Mesendoderm (in vitro differentiated cells): Measurements from ENCODE around the gene SPTLC3.

ENCODE experiments used
- DNase-seq: peaks from one replicate; pipeline ENCODE4 v3.0.0; 2013
- H2AK5ac ChIP-seq: 2 replicates; pipeline ENCODE4 v1.6.1; 2013; ENCODE audit warnings: low read length, inconsistent platforms
- H2BK120ac ChIP-seq: 2 replicates; pipeline ENCODE4 v1.6.1; 2013; ENCODE audit warnings: low read depth, mild to moderate bottlenecking, low read length, moderate library complexity, mixed read lengths
- H2BK15ac ChIP-seq: replicated peaks from 2 replicates; pipeline ENCODE4 v1.6.1; 2013; ENCODE audit warnings: low read depth, mild to moderate bottlenecking, moderate library complexity
- H2BK5ac ChIP-seq: 2 replicates; pipeline ENCODE4 v1.6.1; 2013; ENCODE audit warnings: low read length, inconsistent platforms
- H3K18ac ChIP-seq: 2 replicates; pipeline ENCODE4 v1.6.1; 2013; ENCODE audit warnings: mild to moderate bottlenecking, low read length, mixed read lengths
- H3K23ac ChIP-seq: one replicate; pipeline ENCODE4 v1.6.1; 2013; ENCODE audit warnings: low read length
- H3K27ac ChIP-seq: 2 replicates; pipeline ENCODE4 v1.5.1; 2013; ENCODE audit warnings: low read depth, mild to moderate bottlenecking, inconsistent platforms, low read length, moderate library complexity
- H3K27me3 ChIP-seq: 2 replicates; pipeline ENCODE4 v1.6.1; 2013; ENCODE audit warnings: low read length, control low read depth, mild to moderate bottlenecking, inconsistent platforms; ENCODE audit not compliant: insufficient read depth, poor library complexity
- H3K36me3 ChIP-seq: 2 replicates; pipeline ENCODE4 v1.6.1; 2013; ENCODE audit warnings: low read length, inconsistent platforms; ENCODE audit not compliant: control insufficient read depth, insufficient read depth
- H3K4ac ChIP-seq: one replicate; pipeline ENCODE4 v1.6.1; 2013; ENCODE audit warnings: low read depth, mild to moderate bottlenecking, low read length, moderate library complexity
- H3K4me1 ChIP-seq: 2 replicates; pipeline ENCODE4 v1.6.1; 2013; ENCODE audit warnings: low read depth, low read length, inconsistent platforms; ENCODE audit not compliant: control insufficient read depth
- H3K4me2 ChIP-seq: 2 replicates; pipeline ENCODE4 v1.6.1; 2013; ENCODE audit warnings: low read length
- H3K4me3 ChIP-seq: 2 replicates; pipeline ENCODE4 v1.5.1; 2013; ENCODE audit warnings: mild to moderate bottlenecking, low read length
- H3K56ac ChIP-seq: one replicate; pipeline ENCODE4 v1.6.1; 2013; ENCODE audit warnings: low read length
- H3K79me1 ChIP-seq: 2 replicates; pipeline ENCODE4 v1.6.1; 2013; ENCODE audit warnings: low read length, inconsistent platforms
- H3K79me2 ChIP-seq: 2 replicates; pipeline ENCODE4 v1.6.1; 2013; ENCODE audit warnings: mild to moderate bottlenecking, low read length; ENCODE audit not compliant: control insufficient read depth, insufficient read depth
- H3K9ac ChIP-seq: 2 replicates; pipeline ENCODE4 v1.6.1; 2013; ENCODE audit warnings: low read length, inconsistent platforms
- H4K5ac ChIP-seq: one replicate; pipeline ENCODE4 v1.6.1; 2013; ENCODE audit warnings: low read length
- H4K8ac ChIP-seq: one replicate; pipeline ENCODE4 v1.6.1; 2013; ENCODE audit warnings: low read depth, mild to moderate bottlenecking, control low read depth, low read length, moderate library complexity
- WGBS: extraction: QIAGEN DNeasy Blood & Tissue Kit; methylation state at CpG from one replicate; pipeline ENCODE4 v1.1.7; 2013; ENCODE audit warnings: low lambda C conversion rate, missing lambda C conversion rate; ENCODE audit not compliant: insufficient coverage; ENCODE audit errors: extremely low coverage; 5-methylcytosine and 5-hydroxymethylcytosine counted together

Gene SPTLC3

GRCh38 chr20:13021205-13021970, 12.6 kb downstream of the SPTLC3 start:
- Histone ChIP-seq H3K4me1 (no peaks in the 10 kb centered on the region), H3K18ac (no peak overlapping the region), H2AK5ac (no peak overlapping the region), H3K27me3 (no peaks in the 10 kb centered on the region), H3K4ac (no peak overlapping the region), H4K8ac (no peak overlapping the region), H2BK120ac (no peak overlapping the region), H3K27ac (no peak overlapping the region), H3K4me3 (no peak overlapping the region), H4K5ac (no peak overlapping the region), H3K79me2 (no peaks in the 10 kb centered on the region), H3K9ac (no peak overlapping the region), H3K79me1 (no peaks in the 10 kb centered on the region), H3K4me2 (no peak overlapping the region), H3K36me3 (no peaks in the 10 kb centered on the region), H2BK15ac (no peak overlapping the region), H2BK5ac (no peak overlapping the region), H3K56ac (no peak overlapping the region), H3K23ac (no peak overlapping the region)
- no peak for DNase-seq
- WGBS, result no CpG with 5 or more reads among the region's 5 CpGs

GRCh38 chr20:13022401-13023155, 13.8 kb downstream of the SPTLC3 start:
- Histone ChIP-seq H2BK120ac (no peak overlapping the region), H3K9ac (no peak overlapping the region), H3K27ac (no peak overlapping the region), H3K27me3 (no peaks in the 10 kb centered on the region), H2BK15ac (no peak overlapping the region), H3K18ac (no peak overlapping the region), H2BK5ac (no peak overlapping the region), H3K79me1 (no peaks in the 10 kb centered on the region), H4K8ac (no peak overlapping the region), H2AK5ac (no peak overlapping the region), H4K5ac (no peak overlapping the region), H3K56ac (no peak overlapping the region), H3K4me2 (no peak overlapping the region), H3K4me3 (no peak overlapping the region), H3K4ac (no peak overlapping the region), H3K4me1 (no peaks in the 10 kb centered on the region), H3K23ac (no peak overlapping the region), H3K79me2 (no peaks in the 10 kb centered on the region), H3K36me3 (no peaks in the 10 kb centered on the region)
- DNase-seq, result no peak
- no CpG with 5 or more reads among the region's 4 CpGs for WGBS

GRCh38 chr20:13024596-13024995, 15.8 kb downstream of the SPTLC3 start:
- Histone ChIP-seq H3K79me2 (no peaks in the 10 kb centered on the region), H2BK120ac (no peak overlapping the region), H2AK5ac (no peak overlapping the region), H2BK15ac (no peak overlapping the region), H3K9ac (no peak overlapping the region), H3K4me2 (no peak overlapping the region), H3K27ac (no peak overlapping the region), H3K56ac (no peak overlapping the region), H2BK5ac (no peak overlapping the region), H3K23ac (no peak overlapping the region), H4K8ac (no peak overlapping the region), H4K5ac (no peak overlapping the region), H3K27me3 (no peaks in the 10 kb centered on the region), H3K4me1 (no peaks in the 10 kb centered on the region), H3K18ac (no peak overlapping the region), H3K79me1 (no peaks in the 10 kb centered on the region), H3K4ac (no peak overlapping the region), H3K36me3 (no peaks in the 10 kb centered on the region), H3K4me3 (no peak overlapping the region)
- DNase-seq, result no peak
- no CpG with 5 or more reads among the region's 2 CpGs for WGBS

- no peak overlapping the region for H3K18ac ChIP-seq
These were observed 16.4 kb downstream of the SPTLC3 start for GRCh38 chr20:13025181-13025580.

GRCh38 chr20:13028001-13028400, 19.2 kb downstream of the SPTLC3 start:
- Histone ChIP-seq H2BK120ac (no peak overlapping the region), H3K4me3 (no peak overlapping the region), H3K36me3 (no peaks in the 10 kb centered on the region), H3K56ac (no peak overlapping the region), H3K23ac (no peak overlapping the region), H4K5ac (no peak overlapping the region), H2BK15ac (no peak overlapping the region), H2AK5ac (no peak overlapping the region), H3K4me1 (peaks cover 4% of the 10 kb centered on the region), H3K79me1 (no peaks in the 10 kb centered on the region), H3K18ac (no peak overlapping the region), H4K8ac (no peak overlapping the region), H2BK5ac (no peak overlapping the region), H3K4me2 (no peak overlapping the region), H3K9ac (no peak overlapping the region), H3K27ac (no peak overlapping the region), H3K27me3 (no peaks in the 10 kb centered on the region), H3K79me2 (no peaks in the 10 kb centered on the region), H3K4ac (no peak overlapping the region)
- no peak for DNase-seq
- WGBS, result no CpG with 5 or more reads among the region's 4 CpGs

More at GRCh38 chr20:13025181-13025580, 16.4 kb downstream of the SPTLC3 start:
- Histone ChIP-seq H3K79me2 (no peaks in the 10 kb centered on the region), H4K8ac (no peak overlapping the region), H3K4me1 (peaks cover under 1% of the 10 kb centered on the region), H2BK5ac (no peak overlapping the region), H3K4me3 (no peak overlapping the region), H3K4ac (no peak overlapping the region), H3K23ac (no peak overlapping the region), H2AK5ac (no peak overlapping the region), H3K27me3 (no peaks in the 10 kb centered on the region), H3K9ac (no peak overlapping the region), H3K79me1 (no peaks in the 10 kb centered on the region), H2BK15ac (no peak overlapping the region), H4K5ac (no peak overlapping the region), H3K4me2 (no peak overlapping the region), H3K36me3 (no peaks in the 10 kb centered on the region), H3K27ac (no peak overlapping the region), H3K56ac (no peak overlapping the region), H2BK120ac (no peak overlapping the region)
- WGBS, result no CpG with 5 or more reads among the region's 1 CpG
- DNase-seq, result peak; percentile 62
